Prostate gland (tissue), 2 donors: ENCODE data around the gene USP17L13.
"Not testable (repeated sequence)": the region's sequence is repeated elsewhere in the genome, so short reads cannot be mapped to it uniquely, and the experiment has no call there.

Experiments used
- CTCF ChIP-seq, 4 experiments: fragments of 200-600 bp in 2 of 4; fragments of 450-650 bp in 2 of 4; sonication (generic) in 2 of 4; IDR thresholded peaks; 1 replicate in 3 of 4; 2 replicates in 1 of 4; pipeline ENCODE4 v1.5.1; 2016 to 2019; ENCODE audit warnings: antibody characterized with exemption in 4 of 4, mild to moderate bottlenecking in 2 of 4, moderate library complexity in 2 of 4
- POLR2A ChIP-seq: fragments of 450-650 bp; IDR thresholded peaks from one replicate; pipeline ENCODE4 v1.6.1; 2016; ENCODE audit warnings: antibody characterized with exemption, mild to moderate bottlenecking

- TF ChIP-seq CTCF (IDR thresholded peaks at IDR 0.05); POLR2A: not testable (repeated sequence)
Observed at GRCh38 chr4:9215105-9215504, 9.6 kb upstream of the USP17L13 start, which contains the start of gene USP17L11.
